HG02885 (cell line): ENCODE data around the gene P2RX6.

Source experiments
- ATAC-seq: cut with Tn5 transposase; IDR thresholded peaks from one replicate; pipeline ENCODE4 v1.9.1; 2021; ENCODE audit warnings: mild to moderate bottlenecking; ENCODE audit not compliant: unreplicated experiment, poor library complexity

P2RX6 gene

GRCh38 chr22:20979243-20979809, 35.6 kb upstream of the P2RX6 start:
- no peak for ATAC-seq

- no peak for ATAC-seq
Observed at GRCh38 chr22:20979940-20980453, 35.0 kb upstream of the P2RX6 start.

GRCh38 chr22:20980523-20980922, 34.4 kb upstream of the P2RX6 start:
- ATAC-seq, result no peak

GRCh38 chr22:20980938-20981722, 33.8 kb upstream of the P2RX6 start:
- ATAC-seq, result no peak

- ATAC-seq, result peak; percentile 81
Observed at GRCh38 chr22:20981787-20982562, 33.0 kb upstream of the P2RX6 start, which contains the start of gene LZTR1. Gene LZTR1 (plus strand): TSS chr22:20982297. CDS start chr22:20982372, 75 bp downstream.

- ATAC-seq, result peak; percentile 13
Observed at GRCh38 chr22:20982563-20982882, 32.4 kb upstream of the P2RX6 start.

GRCh38 chr22:20983081-20983771, 31.7 kb upstream of the P2RX6 start:
- ATAC-seq, result no peak

GRCh38 chr22:20985720-20986119, 29.2 kb upstream of the P2RX6 start:
- no peak for ATAC-seq

GRCh38 chr22:20986365-20986764, 28.6 kb upstream of the P2RX6 start:
- ATAC-seq, result no peak

- ATAC-seq, result no peak
Observed at GRCh38 chr22:20987375-20987774, 27.6 kb upstream of the P2RX6 start.

GRCh38 chr22:20988573-20989322, 26.2 kb upstream of the P2RX6 start:
- ATAC-seq, result no peak

- no peak for ATAC-seq
Observed at GRCh38 chr22:20989323-20990138, 25.4 kb upstream of the P2RX6 start.

- ATAC-seq, result no peak
Observed at GRCh38 chr22:20990184-20991180, 24.5 kb upstream of the P2RX6 start.

GRCh38 chr22:20991252-20992055, 23.5 kb upstream of the P2RX6 start:
- ATAC-seq, result no peak

- no peak for ATAC-seq
Observed at GRCh38 chr22:20992056-20992442, 22.9 kb upstream of the P2RX6 start.

- no peak for ATAC-seq
Observed at GRCh38 chr22:20992456-20993303, 22.3 kb upstream of the P2RX6 start.
